CD4-positive, alpha-beta T cell treated with Interferon alpha-2 for 1 hour (primary cell): ENCODE data around the gene GAREM1.
"Not testable (repeated sequence)": the region's sequence is repeated elsewhere in the genome, so short reads cannot be mapped to it uniquely, and the experiment has no call there.

Experiments used
- DNase-seq, 2 donors: peaks; one replicate each; pipeline ENCODE4 v3.0.0-alpha.2; 2020 to 2022

GAREM1 gene

GRCh38 chr18:32249147-32249929 is 221.3 kb downstream of the GAREM1 start:
- DNase-seq, result no peak

DNA sequence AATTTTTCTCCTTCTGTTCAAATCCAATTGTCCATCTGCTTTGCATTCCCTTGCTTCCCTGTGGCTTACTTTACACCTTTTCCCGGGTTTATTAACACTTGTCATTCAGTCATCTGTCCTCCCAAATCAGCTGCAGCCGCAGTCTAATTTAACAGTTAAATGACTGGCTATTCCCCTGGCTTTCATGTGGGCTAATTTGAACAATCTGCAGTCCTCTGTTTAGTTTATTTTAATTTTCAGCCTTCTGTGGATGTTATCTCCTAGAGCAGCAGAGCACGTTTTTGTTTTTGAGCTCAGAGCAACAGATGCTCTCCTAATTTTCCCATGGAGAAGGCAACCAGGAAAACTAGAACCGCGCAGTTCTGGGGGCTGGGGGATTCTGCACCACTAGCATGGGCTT is 225.8 kb downstream of the GAREM1 start:
- DNase-seq, result no peak

- DNase-seq, result no peak
These were observed 227.3 kb downstream of the GAREM1 start for GRCh38 chr18:32243358-32243757.

- no peak for DNase-seq
These were observed 228.3 kb downstream of the GAREM1 start for GRCh38 chr18:32242395-32242794.

DNA sequence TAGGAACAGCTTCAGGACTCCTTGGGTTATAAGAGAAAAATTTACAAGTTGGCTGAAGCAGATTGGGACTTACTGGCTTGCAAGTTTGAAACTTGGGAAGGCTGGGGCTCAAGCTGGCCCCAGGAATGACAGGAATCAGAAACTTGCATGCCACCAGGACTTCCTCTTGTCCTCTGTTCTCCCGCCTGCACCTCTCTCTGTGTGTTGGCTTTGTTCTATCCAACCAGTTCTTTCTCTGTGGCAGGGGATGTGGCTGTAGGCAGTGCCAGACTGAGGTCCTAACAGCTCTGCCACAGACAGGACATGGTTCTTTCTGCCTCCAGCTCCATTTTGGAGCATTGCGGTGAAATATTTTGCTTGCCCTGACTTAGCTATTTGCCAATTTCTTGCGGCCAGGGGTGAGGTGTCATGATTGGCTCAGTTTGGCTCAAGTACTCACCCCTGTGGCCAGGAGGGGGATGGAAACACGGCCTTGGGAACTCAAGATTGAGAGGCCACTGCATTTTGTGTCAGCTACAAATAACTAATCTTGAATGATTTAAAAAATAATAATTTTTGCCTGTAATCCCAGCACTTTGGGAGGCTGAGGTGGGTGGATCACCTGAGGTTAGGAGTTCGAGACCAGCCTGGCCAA is 231.9 kb downstream of the GAREM1 start:
- DNase-seq, result no peak

GRCh38 chr18:32237049-32237448 is 233.6 kb downstream of the GAREM1 start:
- DNase-seq, result no peak

GRCh38 chr18:32233348-32233747 is 237.3 kb downstream of the GAREM1 start:
- DNase-seq, result not testable (repeated sequence)

GRCh38 chr18:32219431-32220018 is 251.2 kb downstream of the GAREM1 start:
- DNase-seq, result no peak

DNA sequence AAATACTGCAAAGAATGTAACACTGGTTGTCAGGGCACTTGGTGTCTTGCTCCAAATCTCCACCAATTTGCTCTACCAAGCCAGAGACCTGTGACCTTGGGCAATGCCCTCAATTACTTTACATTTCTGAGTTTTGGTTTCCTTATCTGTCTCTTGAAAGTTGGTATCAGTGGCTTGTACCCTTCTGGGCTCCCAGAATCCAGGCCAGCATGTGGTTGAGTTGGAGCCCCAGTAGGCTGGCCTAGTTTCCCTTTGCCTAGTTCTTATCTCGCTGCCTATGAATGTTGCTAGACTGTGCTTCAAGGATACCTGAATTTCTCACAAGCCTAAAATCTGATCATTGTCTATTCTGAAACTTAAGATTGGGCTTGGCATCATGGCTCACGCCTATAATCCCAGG is 254.3 kb downstream of the GAREM1 start:
- no peak for DNase-seq

- DNase-seq, result no peak
These were observed 257.0 kb downstream of the GAREM1 start for GRCh38 chr18:32213693-32214092.
